Subcutaneous abdominal adipose tissue (tissue), 5 donors: ENCODE results near the gene PAGE4.
A peak's percentile ranks its signal among the peaks of the same experiment; 100 is the strongest.

Experiments
- H3K27ac ChIP-seq: one replicate; pipeline ENCODE4 v1.7.0; 2013; ENCODE audit warnings: low read depth, mild to moderate bottlenecking, inconsistent platforms, low read length, moderate library complexity
- H3K27me3 ChIP-seq, 5 donors: one replicate each; pipeline ENCODE4 v1.7.0; 2013; ENCODE audit warnings: low read length in 5 of 5, inconsistent platforms in 1 of 5; ENCODE audit not compliant: control insufficient read depth in 5 of 5, insufficient read depth in 4 of 5
- H3K36me3 ChIP-seq, 5 donors: one replicate each; pipeline ENCODE4 v1.7.0; 2013; ENCODE audit warnings: low read length in 5 of 5; ENCODE audit not compliant: control insufficient read depth in 5 of 5, insufficient read depth in 5 of 5
- H3K4me1 ChIP-seq, 5 donors: one replicate each; pipeline ENCODE4 v1.7.0; 2013; ENCODE audit warnings: low read length in 5 of 5, mild to moderate bottlenecking in 3 of 5, moderate library complexity in 1 of 5; ENCODE audit not compliant: control insufficient read depth in 5 of 5, insufficient read depth in 5 of 5
- H3K4me3 ChIP-seq, 5 donors: one replicate each; pipeline ENCODE4 v1.7.0; 2013; ENCODE audit warnings: low read length in 5 of 5, low read depth in 1 of 5
- H3K9ac ChIP-seq, 5 donors: one replicate each; pipeline ENCODE4 v1.7.0; 2013; ENCODE audit warnings: low read length in 5 of 5, mild to moderate bottlenecking in 4 of 5, moderate library complexity in 3 of 5
- H3K9me3 ChIP-seq, 5 donors: one replicate each; pipeline ENCODE4 v1.7.0; 2013; ENCODE audit warnings: low read length in 5 of 5; ENCODE audit not compliant: control insufficient read depth in 5 of 5
- donor health status: healthy.
- donor health status: healthy.
- donor health status: healthy.
- donor health status: healthy.
- donor health status: healthy.

Gene PAGE4

DNA sequence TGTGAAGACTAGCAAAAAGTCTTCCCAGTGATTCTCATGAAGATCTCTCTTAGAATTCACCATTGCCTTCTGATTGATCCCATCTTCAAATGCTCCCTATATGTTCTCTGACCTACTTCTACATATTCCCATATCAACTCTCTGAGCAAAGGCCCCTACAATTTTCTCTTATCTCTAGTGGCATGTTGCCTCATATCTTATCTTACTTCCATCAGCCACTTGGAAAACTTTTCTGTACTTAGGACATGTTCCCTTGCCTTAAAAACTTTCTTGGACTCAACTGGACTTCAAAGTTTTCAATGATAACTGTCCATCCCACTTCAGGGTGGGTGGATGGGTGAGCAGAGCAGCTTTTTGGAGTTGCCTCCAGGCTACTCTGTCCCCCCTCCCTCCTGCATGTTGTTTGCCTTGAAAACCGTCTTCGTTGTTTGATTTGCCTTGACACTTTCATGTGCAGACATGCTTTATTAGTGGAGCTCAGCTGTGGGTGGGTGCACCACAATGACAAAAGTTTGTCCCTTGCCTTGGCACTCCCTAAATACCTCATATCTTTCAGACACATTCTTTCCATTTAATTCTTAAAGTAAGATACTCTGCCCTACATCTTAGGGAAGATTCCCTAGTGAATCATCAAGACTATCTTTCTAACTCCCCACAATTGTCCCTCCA lies 31.9 kb downstream of the PAGE4 start:
- Histone ChIP-seq H3K4me1 (no peaks in the 10 kb centered on the region), H3K36me3 (no peaks in the 10 kb centered on the region), H3K9ac (no peak overlapping the region), H3K27me3 (peaks cover 0 to 12% (median 5%) of the 10 kb centered on the region in 5 donors), H3K4me3 (no peak overlapping the region), H3K9me3 (no peaks in the 10 kb centered on the region), H3K27ac (no peak overlapping the region)

DNA sequence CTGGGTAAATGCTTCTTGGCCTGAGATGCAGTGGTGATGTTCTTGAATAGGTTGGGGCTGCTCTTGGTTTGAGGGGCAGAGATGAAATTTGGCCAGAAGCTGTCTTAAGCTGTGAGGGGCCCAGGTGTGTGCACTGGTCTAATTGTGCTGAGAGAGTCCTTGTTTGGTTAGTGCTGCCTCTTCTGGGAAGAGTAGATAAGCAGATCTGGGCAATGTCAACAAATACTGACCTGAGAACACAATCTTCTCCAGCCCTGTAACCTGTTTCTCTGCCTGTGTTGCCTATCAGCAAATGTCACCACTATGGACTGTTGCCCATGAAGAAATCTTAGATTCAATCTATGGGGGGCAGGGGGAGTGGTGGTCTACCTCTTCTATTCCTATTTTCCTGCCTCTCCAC lies 33.0 kb downstream of the PAGE4 start:
- Histone ChIP-seq H3K36me3 (no peaks in the 10 kb centered on the region), H3K9me3 (no peaks in the 10 kb centered on the region), H3K9ac (no peak overlapping the region), H3K27me3 (peaks cover 0 to 12% (median 5%) of the 10 kb centered on the region in 5 donors), H3K4me1 (no peaks in the 10 kb centered on the region), H3K4me3 (no peak overlapping the region), H3K27ac (no peak overlapping the region)

DNA sequence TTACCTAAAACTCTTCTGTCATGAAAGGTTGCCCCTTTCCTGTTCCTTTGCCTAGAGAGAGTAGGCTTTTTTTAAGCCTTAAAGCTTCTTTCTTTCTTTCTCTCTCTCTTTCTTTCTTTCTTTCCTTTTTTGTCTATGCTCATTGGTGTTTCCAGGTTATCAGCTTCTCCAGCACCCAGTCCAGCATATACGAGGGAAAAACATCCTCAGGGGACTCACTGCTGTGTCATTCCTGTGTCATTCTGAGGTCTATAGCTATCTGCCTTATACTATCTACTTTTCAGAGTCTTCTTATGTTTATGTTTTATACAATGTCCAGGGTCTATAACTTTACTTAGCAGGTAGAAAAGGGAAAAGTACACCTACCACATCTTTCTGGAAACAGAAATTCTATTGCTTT lies 39.6 kb downstream of the PAGE4 start:
- no peaks in the 10 kb centered on the region for H3K4me1 ChIP-seq
- H3K27ac ChIP-seq: no peak overlapping the region
- H3K27me3 ChIP-seq: peaks cover 0 to 16% (median 15%) of the 10 kb centered on the region in 5 donors
- no peak overlapping the region for H3K4me3 ChIP-seq
- no peaks in the 10 kb centered on the region for H3K36me3 ChIP-seq
- H3K9me3 ChIP-seq: no peaks in the 10 kb centered on the region
- no peak overlapping the region for H3K9ac ChIP-seq

GRCh38 chrX:49876750-49877149 lies 47.6 kb downstream of the PAGE4 start:
- Histone ChIP-seq H3K27me3 (peaks cover 0 to 15% (median 6%) of the 10 kb centered on the region in 5 donors), H3K9ac (no peak overlapping the region), H3K4me3 (no peak overlapping the region), H3K9me3 (no peaks in the 10 kb centered on the region), H3K36me3 (no peaks in the 10 kb centered on the region), H3K4me1 (peaks cover 0 to 24% (median 13%) of the 10 kb centered on the region in 5 donors), H3K27ac (no peak overlapping the region)

- Histone ChIP-seq H3K4me3 (no peak overlapping the region), H3K27me3 (peaks cover 0 to 8% (median 4%) of the 10 kb centered on the region in 5 donors), H3K9ac (peak overlapping the region in 1 of 5 donors; percentile 16)
Measured at GRCh38 chrX:49877397-49878101, 48.4 kb downstream of the PAGE4 start.

GRCh38 chrX:49878128-49878833 lies 49.2 kb downstream of the PAGE4 start:
- H3K27me3 ChIP-seq: peaks cover 0 to 8% (median 5%) of the 10 kb centered on the region in 5 donors
- no peaks in the 10 kb centered on the region for H3K36me3 ChIP-seq
- H3K4me1 ChIP-seq: peaks cover 0 to 24% (median 13%) of the 10 kb centered on the region in 5 donors
- peak overlapping the region in 4 of 5 donors; percentile 54 to 73 (median 58) for H3K9ac ChIP-seq
- H3K4me3 ChIP-seq: peak overlapping the region; percentile 36 to 67 (median 61)
- no peaks in the 10 kb centered on the region for H3K9me3 ChIP-seq
- H3K27ac ChIP-seq: peak overlapping the region; percentile 67

More at GRCh38 chrX:49877397-49878101, 48.4 kb downstream of the PAGE4 start:
- Histone ChIP-seq H3K27ac (no peak overlapping the region), H3K36me3 (no peaks in the 10 kb centered on the region), H3K4me1 (peaks cover 0 to 24% (median 13%) of the 10 kb centered on the region in 5 donors), H3K9me3 (no peaks in the 10 kb centered on the region)

DNA sequence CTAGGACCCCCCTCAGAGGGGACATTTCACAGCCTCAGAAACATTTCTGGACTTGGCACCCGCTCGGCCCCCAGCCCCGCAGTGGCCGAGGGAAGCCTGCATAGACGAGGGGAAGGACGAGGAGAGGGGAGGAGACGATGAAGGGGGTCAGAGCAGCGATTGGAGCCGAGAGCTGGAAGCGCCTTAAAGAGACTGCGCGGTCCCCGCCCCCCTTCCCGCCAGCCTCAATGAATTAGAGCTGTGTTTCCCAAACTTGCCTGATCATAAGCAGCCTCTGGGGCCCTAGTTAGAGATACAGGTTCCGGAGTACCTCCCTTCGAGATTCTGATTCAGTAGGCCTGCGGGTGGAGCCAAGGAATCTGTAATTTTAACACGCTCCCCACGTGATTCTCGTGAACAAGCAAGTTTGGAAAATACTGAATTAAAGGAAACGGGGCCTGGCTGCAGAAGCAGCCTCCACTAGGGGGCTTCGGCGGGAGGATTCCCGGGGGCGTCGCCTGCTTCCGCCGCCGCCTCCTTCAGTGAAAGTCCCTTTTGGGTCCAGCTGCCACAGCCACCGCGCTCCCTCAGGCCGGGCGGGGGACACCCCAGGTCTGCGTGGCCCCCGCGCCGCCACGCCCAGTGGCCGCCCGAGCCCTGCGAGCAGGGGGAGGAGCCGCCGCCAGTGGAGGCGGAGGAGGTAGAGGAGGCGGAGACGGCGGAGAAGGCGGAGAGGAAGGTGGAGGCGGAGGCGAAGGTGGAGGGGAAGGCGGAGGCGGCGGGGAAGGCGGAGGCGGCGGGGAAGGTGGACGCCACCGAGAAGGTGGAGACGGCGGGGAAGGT lies 49.9 kb downstream of the PAGE4 start, which contains the start of gene USP27X:
Gene USP27X, plus strand, starts transcription at position 651 of the 822 bp plus-strand sequence. CDS start 824 bp downstream, outside the sequence.
- H3K27me3 ChIP-seq: peaks cover 0 to 8% (median 5%) of the 10 kb centered on the region in 5 donors
- H3K36me3 ChIP-seq: no peaks in the 10 kb centered on the region
- peak within 1 kb of the TSS; percentile 52 to 69 (median 61) for H3K4me3 ChIP-seq
- H3K27ac ChIP-seq: peak within 1 kb of the TSS; percentile 67
- peaks cover 0 to 24% (median 13%) of the 10 kb centered on the region in 5 donors for H3K4me1 ChIP-seq
- H3K9me3 ChIP-seq: no peaks in the 10 kb centered on the region
- H3K9ac ChIP-seq: peak within 1 kb of the TSS; percentile 13 to 73 (median 55)

- Histone ChIP-seq H3K9me3 (no peaks in the 10 kb centered on the region), H3K9ac (peak overlapping the region in 2 of 5 donors; percentile 26 to 66), H3K27me3 (peaks cover 0 to 11% (median 5%) of the 10 kb centered on the region in 5 donors), H3K4me3 (peak overlapping the region; percentile 52 to 69 (median 61)), H3K27ac (peak overlapping the region; percentile 67), H3K36me3 (no peaks in the 10 kb centered on the region), H3K4me1 (peaks cover 0 to 24% (median 13%) of the 10 kb centered on the region in 5 donors)
Measured at GRCh38 chrX:49879656-49880277, 50.7 kb downstream of the PAGE4 start.

DNA sequence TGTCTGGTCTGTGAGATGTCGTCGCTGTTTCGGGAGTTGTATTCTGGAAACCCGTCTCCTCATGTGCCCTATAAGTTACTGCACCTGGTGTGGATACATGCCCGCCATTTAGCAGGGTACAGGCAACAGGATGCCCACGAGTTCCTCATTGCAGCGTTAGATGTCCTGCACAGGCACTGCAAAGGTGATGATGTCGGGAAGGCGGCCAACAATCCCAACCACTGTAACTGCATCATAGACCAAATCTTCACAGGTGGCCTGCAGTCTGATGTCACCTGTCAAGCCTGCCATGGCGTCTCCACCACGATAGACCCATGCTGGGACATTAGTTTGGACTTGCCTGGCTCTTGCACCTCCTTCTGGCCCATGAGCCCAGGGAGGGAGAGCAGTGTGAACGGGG lies 51.6 kb downstream of the PAGE4 start:
- Histone ChIP-seq H3K9ac (no peak overlapping the region), H3K4me3 (no peak overlapping the region), H3K36me3 (no peaks in the 10 kb centered on the region), H3K4me1 (peaks cover 0 to 24% (median 13%) of the 10 kb centered on the region in 5 donors), H3K27me3 (peaks cover 0 to 12% (median 8%) of the 10 kb centered on the region in 5 donors), H3K27ac (no peak overlapping the region), H3K9me3 (no peaks in the 10 kb centered on the region)
